HL-60 (cell line): ENCODE data around the gene C4BPA.

Source experiments
- DNase-seq, 2 experiments: peaks; one replicate each; pipeline ENCODE4 v3.0.0-alpha.2; 2010 to 2020; ENCODE audit warnings: low read depth in 1 of 2, low spot score in 1 of 2
- H3K27ac ChIP-seq: fragments of 250-450 bp; sonication (Bioruptor Pico); replicated peaks from 2 replicates; pipeline ENCODE4 v1.5.1; 2020; ENCODE audit warnings: mild to moderate bottlenecking, moderate library complexity
- H3K27me3 ChIP-seq: fragments of 250-450 bp; sonication (Bioruptor Pico); 2 replicates; pipeline ENCODE4 v1.5.1; 2021; ENCODE audit warnings: mild to moderate bottlenecking, moderate library complexity; ENCODE audit not compliant: insufficient read depth, poor library complexity, severe bottlenecking
- H3K4me3 ChIP-seq: replicated peaks from 2 replicates; pipeline ENCODE4 v1.5.1; 2011; ENCODE audit warnings: mild to moderate bottlenecking, control low read depth, low read length; ENCODE audit not compliant: insufficient read depth
- GABPA ChIP-seq: IDR thresholded peaks from 2 replicates; pipeline ENCODE4 v1.6.1; 2012; ENCODE audit warnings: low read depth
- POLR2AphosphoS5 ChIP-seq: IDR thresholded peaks from 2 replicates; pipeline ENCODE4 v1.6.1; 2012; ENCODE audit warnings: low read depth
- SPI1 ChIP-seq: IDR thresholded peaks from 2 replicates; pipeline ENCODE4 v1.6.1; 2012; ENCODE audit warnings: low read depth, mild to moderate bottlenecking, borderline replicate concordance
- TF ChIP-seq, protein P1 (sequence below): IDR thresholded peaks from 2 replicates; pipeline ENCODE4 v1.6.1; 2012; ENCODE audit warnings: low read depth; ENCODE audit not compliant: insufficient replicate concordance
- TF ChIP-seq, protein P2 (sequence below): IDR thresholded peaks from one replicate; pipeline ENCODE4 v1.5.1; 2011; ENCODE audit warnings: low read length, control low read depth, inconsistent platforms; ENCODE audit not compliant: insufficient read depth

C4BPA gene

DNA sequence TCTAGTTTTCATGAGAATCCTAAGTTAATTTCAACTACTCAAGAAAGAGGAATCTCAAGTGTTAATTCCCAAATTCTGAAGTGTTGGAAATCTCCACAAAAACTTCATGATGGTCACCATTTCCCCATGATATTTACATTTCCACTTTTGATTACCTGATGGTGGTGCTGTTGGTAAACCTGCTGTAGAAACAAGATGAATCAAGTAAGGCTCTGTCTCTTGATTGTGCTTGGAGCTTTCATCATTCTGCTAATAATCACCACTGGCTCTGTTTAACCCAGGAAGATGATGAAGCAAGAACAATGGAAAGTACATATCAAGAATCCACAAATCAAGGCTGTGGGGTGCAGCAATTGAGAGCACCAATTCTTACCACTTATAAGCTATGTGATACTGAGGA is 77.8 kb downstream of the C4BPA start:
- TF ChIP-seq, protein P1, sequence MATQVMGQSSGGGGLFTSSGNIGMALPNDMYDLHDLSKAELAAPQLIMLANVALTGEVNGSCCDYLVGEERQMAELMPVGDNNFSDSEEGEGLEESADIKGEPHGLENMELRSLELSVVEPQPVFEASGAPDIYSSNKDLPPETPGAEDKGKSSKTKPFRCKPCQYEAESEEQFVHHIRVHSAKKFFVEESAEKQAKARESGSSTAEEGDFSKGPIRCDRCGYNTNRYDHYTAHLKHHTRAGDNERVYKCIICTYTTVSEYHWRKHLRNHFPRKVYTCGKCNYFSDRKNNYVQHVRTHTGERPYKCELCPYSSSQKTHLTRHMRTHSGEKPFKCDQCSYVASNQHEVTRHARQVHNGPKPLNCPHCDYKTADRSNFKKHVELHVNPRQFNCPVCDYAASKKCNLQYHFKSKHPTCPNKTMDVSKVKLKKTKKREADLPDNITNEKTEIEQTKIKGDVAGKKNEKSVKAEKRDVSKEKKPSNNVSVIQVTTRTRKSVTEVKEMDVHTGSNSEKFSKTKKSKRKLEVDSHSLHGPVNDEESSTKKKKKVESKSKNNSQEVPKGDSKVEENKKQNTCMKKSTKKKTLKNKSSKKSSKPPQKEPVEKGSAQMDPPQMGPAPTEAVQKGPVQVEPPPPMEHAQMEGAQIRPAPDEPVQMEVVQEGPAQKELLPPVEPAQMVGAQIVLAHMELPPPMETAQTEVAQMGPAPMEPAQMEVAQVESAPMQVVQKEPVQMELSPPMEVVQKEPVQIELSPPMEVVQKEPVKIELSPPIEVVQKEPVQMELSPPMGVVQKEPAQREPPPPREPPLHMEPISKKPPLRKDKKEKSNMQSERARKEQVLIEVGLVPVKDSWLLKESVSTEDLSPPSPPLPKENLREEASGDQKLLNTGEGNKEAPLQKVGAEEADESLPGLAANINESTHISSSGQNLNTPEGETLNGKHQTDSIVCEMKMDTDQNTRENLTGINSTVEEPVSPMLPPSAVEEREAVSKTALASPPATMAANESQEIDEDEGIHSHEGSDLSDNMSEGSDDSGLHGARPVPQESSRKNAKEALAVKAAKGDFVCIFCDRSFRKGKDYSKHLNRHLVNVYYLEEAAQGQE: no peak
- no peak for TF ChIP-seq SPI1
- TF ChIP-seq POLR2AphosphoS5: no peak
- TF ChIP-seq, protein P2, sequence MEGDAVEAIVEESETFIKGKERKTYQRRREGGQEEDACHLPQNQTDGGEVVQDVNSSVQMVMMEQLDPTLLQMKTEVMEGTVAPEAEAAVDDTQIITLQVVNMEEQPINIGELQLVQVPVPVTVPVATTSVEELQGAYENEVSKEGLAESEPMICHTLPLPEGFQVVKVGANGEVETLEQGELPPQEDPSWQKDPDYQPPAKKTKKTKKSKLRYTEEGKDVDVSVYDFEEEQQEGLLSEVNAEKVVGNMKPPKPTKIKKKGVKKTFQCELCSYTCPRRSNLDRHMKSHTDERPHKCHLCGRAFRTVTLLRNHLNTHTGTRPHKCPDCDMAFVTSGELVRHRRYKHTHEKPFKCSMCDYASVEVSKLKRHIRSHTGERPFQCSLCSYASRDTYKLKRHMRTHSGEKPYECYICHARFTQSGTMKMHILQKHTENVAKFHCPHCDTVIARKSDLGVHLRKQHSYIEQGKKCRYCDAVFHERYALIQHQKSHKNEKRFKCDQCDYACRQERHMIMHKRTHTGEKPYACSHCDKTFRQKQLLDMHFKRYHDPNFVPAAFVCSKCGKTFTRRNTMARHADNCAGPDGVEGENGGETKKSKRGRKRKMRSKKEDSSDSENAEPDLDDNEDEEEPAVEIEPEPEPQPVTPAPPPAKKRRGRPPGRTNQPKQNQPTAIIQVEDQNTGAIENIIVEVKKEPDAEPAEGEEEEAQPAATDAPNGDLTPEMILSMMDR: no peak
- Histone ChIP-seq H3K27ac (no peak overlapping the region), H3K4me3 (no peak overlapping the region), H3K27me3 (no peaks in the 10 kb centered on the region)
- no peak for DNase-seq

DNA sequence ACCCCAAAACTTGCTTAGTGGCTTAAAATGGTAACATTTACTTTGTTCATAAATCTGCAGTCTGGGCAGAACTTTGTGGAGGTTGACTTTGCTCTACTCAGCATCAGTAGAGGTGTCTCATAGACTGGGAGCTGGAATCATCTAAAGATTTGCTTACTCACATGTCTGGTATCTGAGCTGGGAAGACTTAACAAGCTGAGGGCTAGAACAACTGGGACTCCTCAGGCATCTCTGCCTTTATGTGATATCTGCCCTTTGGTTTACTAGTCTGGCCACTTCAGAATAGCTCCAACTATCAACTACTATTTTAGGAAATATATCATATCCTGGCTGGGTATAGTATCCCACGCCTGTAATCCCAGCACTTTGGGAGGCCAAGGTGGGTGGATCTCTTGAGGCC is 82.5 kb downstream of the C4BPA start:
- no peak for TF ChIP-seq SPI1
- no peak for TF ChIP-seq POLR2AphosphoS5
- TF ChIP-seq GABPA: no peak
- TF ChIP-seq, protein P2: no peak
- TF ChIP-seq, protein P1: no peak
- Histone ChIP-seq H3K27ac (no peak overlapping the region), H3K4me3 (no peak overlapping the region), H3K27me3 (no peaks in the 10 kb centered on the region)
- no peak for DNase-seq

DNA sequence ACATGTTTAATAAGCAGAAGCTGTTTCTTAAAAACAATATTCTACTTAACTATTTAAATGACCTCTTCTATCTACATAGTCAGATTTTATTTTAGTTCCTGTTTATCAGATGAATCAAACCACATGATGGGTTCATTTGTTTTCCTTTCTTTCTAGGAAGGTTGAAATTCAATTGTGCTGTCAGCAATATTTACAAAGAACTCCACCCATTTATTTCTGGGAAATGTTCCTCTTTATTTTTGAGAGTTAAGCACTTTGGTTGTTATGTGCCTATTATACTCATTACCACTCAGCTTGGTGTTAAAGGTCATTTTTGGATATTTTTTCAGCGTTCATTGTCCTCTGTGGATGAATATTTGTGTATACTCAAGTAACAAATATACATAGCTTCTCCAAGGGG is 84.9 kb downstream of the C4BPA start:
- H3K27me3 ChIP-seq: no peaks in the 10 kb centered on the region
- TF ChIP-seq POLR2AphosphoS5: no peak
- TF ChIP-seq SPI1: no peak
- TF ChIP-seq, protein P1: no peak
- no peak for TF ChIP-seq GABPA
- TF ChIP-seq, protein P2: no peak
- no peak overlapping the region for H3K27ac ChIP-seq
- DNase-seq: no peak
- H3K4me3 ChIP-seq: no peak overlapping the region
